SH-SY5Y (cell line): Measurements from ENCODE around the gene AJM1.

Experiments used
- GATA2 ChIP-seq: IDR thresholded peaks from 2 replicates; pipeline ENCODE4 v1.6.1; 2011; ENCODE audit warnings: mild to moderate bottlenecking, low read depth, low read length
- GATA3 ChIP-seq: IDR thresholded peaks from 2 replicates; pipeline ENCODE4 v1.6.1; 2011; ENCODE audit warnings: low read depth, mild to moderate bottlenecking, low read length, moderate library complexity

GRCh38 chr9:136857581-136858412, 15.5 kb downstream of the AJM1 start:
- TF ChIP-seq GATA2 (no peak), GATA3 (no peak)
